HG03280 (cell line): ENCODE measurements around the gene HEMK1.

Experiments
- ATAC-seq: cut with Tn5 transposase; IDR thresholded peaks from one replicate; pipeline ENCODE4 v1.9.1; 2021; ENCODE audit warnings: mild to moderate bottlenecking, moderate library complexity; ENCODE audit not compliant: unreplicated experiment

Gene HEMK1

DNA sequence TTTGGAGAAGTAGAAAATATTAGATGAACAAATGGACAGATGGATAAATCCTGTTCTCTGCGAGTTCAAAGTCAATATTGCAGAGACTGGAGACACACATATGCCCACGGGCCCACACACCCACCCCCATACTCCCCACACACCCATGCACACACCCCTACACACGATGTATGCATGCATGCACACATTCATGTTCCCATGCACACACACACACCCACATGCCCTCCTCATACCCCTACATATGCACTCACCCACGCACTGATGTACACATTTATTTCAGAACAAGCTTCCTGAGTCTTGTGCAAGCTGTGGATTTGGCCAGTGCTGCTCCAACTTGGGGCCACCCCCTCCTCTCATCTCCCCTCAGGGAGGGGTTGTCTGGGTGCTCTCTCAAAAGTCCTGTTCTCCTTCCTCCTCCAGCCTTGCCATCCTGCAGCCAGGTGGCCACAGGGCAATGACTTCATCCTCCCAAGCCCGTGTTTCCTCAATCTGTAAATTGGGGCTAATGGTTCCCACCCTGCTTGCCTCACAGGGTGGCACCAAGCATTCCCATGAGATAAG is 64.0 kb downstream of the HEMK1 start:
- no peak for ATAC-seq

- no peak for ATAC-seq
Observed at GRCh38 chr3:50635066-50635465, 65.7 kb downstream of the HEMK1 start.

- no peak for ATAC-seq
Observed at GRCh38 chr3:50637011-50637410, 67.7 kb downstream of the HEMK1 start.

DNA sequence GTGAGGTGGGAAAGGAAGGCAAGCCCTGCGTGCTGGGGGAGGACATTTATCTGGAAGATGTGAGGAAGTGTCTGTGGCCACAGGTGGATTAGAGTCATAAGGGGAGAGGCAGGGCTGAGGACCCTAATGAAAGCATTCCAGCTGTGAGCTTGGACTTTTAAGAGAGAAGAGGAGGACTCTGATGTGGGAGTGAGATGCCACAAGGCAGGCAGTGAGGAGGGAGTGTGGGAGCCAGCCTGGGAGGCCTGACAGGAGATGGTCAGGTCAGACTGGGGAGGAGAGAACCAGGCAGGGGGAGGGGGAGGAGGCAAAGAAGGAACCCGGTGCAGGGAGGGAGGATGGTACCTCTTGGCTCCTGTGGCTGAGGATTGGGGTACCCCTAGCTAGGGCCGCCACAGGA is 68.6 kb downstream of the HEMK1 start:
- no peak for ATAC-seq

DNA sequence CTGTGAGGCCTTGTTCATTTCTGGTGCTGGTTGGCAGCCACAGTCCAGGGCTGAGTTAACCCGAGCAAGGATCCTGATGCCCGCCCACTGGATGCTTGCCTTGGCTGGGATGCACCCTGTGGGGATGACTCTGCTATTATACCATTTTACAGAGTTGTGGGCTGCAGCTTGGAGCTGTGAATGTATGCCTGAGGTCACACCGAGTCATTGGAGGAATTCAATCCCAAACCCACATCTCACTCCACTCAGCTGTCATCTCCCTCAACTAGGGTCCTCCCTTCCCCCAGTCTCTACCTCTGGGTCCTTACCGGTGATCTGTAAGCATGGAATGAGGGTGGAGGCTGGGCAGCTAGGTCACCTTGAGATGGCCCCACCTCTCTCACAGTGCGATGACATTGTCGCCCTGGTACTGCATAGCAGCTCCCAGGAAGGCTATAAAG is 69.8 kb downstream of the HEMK1 start:
- no peak for ATAC-seq

DNA sequence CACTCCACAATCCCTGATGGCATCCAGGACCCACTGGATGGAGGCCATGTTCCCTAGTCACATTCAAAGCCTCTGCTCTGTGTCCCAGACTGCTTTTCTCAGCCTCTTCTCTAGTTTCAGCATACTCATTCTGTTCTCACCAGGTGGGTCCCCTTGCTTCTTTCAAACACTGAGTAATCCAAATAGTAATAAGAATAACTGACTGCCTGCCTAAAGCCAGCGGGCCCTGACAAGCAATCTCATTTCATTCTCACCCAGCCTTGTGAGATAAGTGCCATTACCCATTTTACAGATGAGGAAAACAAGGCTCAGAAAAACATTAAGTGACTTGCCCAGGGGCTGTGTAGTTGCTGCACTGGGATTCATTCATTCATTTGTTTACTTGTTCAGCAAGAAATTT is 73.1 kb downstream of the HEMK1 start:
- no peak for ATAC-seq

DNA sequence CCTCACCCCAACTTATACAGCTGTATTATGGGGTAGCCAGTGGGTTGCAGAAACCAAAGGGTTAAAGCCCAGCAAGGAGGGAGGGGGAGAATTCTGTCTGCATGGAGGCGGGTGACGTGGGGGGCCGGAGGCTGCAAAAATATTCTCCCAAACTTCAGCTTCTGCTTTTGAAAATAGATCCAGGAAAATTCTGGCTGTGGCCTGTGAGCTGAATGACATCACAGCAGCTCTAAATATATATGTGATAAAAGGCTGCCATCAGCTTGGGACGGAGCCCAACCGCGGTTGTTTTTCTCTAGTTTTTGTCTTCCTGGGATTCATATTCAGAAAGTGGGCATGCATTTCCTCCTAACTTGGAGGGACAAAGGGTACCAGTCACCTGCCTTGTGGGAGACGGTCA is 75.2 kb downstream of the HEMK1 start:
- ATAC-seq: no peak

- ATAC-seq: no peak
Observed at GRCh38 chr3:50645378-50645777, 76.1 kb downstream of the HEMK1 start.
